HCT116 (cell line): ENCODE results near the gene ZSWIM7. TPM values are rescaled to one million over a fixed set of nuclear protein-coding genes. Genes with fewer than 3 reads are reported as not detected.
A peak's percentile ranks its signal among the peaks of the same experiment; 100 is the strongest.

Experiments used
- ATAC-seq: fragments of 200-7000 bp; cut with Tn5 transposase; 2 replicates; pipeline ENCODE4 v1.9.1; 2020; ENCODE audit warnings: mild to moderate bottlenecking, moderate library complexity
- BruUV-seq: library from RNA; stranded (reverse); fragments of 400-500 nt; replicated peaks from 2 replicates; lab custom pipeline; 2021; lab: Mats Ljungman, UMichigan
- CTCF ChIA-PET: fragments of 300-600 bp; sonication (Branson Sonifier 250); formaldehyde crosslinking; loops from one replicate; lab custom pipeline; 2021; ENCODE audit warnings: antibody characterized with exemption; lab: Charles Lee
- POLR2A ChIA-PET: fragments of 300-600, 350-600 bp; sonication (Branson Sonifier 250); formaldehyde crosslinking; loops from one replicate; lab custom pipeline; 2021; ENCODE audit warnings: antibody characterized with exemption; lab: Charles Lee
- RAD21 ChIA-PET, 2 experiments: fragments of 300-600 bp; sonication (Branson Sonifier 250); formaldehyde crosslinking; loops; one replicate each; lab custom pipeline; 2023; ENCODE audit warnings: low total read pairs in 2 of 2; ENCODE audit not compliant: uncharacterized antibody in 2 of 2, unreplicated experiment in 2 of 2, low non-redundant PET in 1 of 2; lab: Charles Lee
- DNase-seq: peaks from one replicate; pipeline ENCODE4 v3.0.0-alpha.2; 2010; ENCODE audit warnings: low read depth, low spot score
- H2AFZ ChIP-seq: fragments of 200-600 bp; shearing (Covaris generic), sonication (generic); 2 replicates; pipeline ENCODE4 v1.6.1; 2017; ENCODE audit warnings: low read depth, mixed run types, mixed read lengths, antibody characterized with exemption, low read length; ENCODE audit not compliant: poor library complexity, severe bottlenecking
- H3K27ac ChIP-seq: 2 replicates; pipeline ENCODE4 v1.5.1; 2012; ENCODE audit warnings: low read depth, low read length
- H3K27me3 ChIP-seq: fragments of 200-600 bp; sonication (generic); 2 replicates; pipeline ENCODE4 v1.6.1; 2016; ENCODE audit warnings: mixed run types, low read length, mixed read lengths; ENCODE audit not compliant: insufficient read depth
- H3K36me3 ChIP-seq, 2 experiments: fragments of 200-500 bp in 1 of 2; fragments of 200-600 bp in 1 of 2; sonication (Bioruptor generic) in 1 of 2; sonication (generic) in 1 of 2; 2 replicates each; pipeline versions ENCODE4 v1.5.1 to v1.6.1; 2014 to 2016; ENCODE audit warnings: low read length in 2 of 2, inconsistent platforms in 1 of 2, mixed read lengths in 1 of 2, mixed run types in 1 of 2; ENCODE audit not compliant: insufficient read depth in 2 of 2, control insufficient read depth in 1 of 2
- H3K4me1 ChIP-seq, 2 experiments: fragments of 200-600 bp in 1 of 2; sonication (generic) in 1 of 2; 2 replicates each; pipeline versions ENCODE4 v1.5.1 to v1.6.1; 2012 to 2017; ENCODE audit warnings: low read length in 2 of 2, inconsistent platforms in 1 of 2, mild to moderate bottlenecking in 1 of 2, mixed read lengths in 1 of 2, mixed run types in 1 of 2, moderate library complexity in 1 of 2; ENCODE audit not compliant: insufficient read depth in 2 of 2, control insufficient read depth in 1 of 2
- H3K4me2 ChIP-seq: fragments of 200-600 bp; sonication (generic); 2 replicates; pipeline ENCODE4 v1.6.1; 2017; ENCODE audit warnings: mixed run types, low read length, mixed read lengths
- H3K4me3 ChIP-seq, 2 experiments: fragments of 200-600 bp in 1 of 2; sonication (generic) in 1 of 2; replicated peaks in 1 of 2; 2 replicates each; pipeline ENCODE4 v1.5.1; 2011 to 2016; ENCODE audit warnings: low read length in 2 of 2, control low read depth in 1 of 2, low read depth in 1 of 2, mild to moderate bottlenecking in 1 of 2, mixed read lengths in 1 of 2, mixed run types in 1 of 2
- H3K79me2 ChIP-seq: fragments of 200-600 bp; sonication (generic); 2 replicates; pipeline ENCODE4 v1.6.1; 2017; ENCODE audit warnings: mild to moderate bottlenecking, mixed run types, low read length, moderate library complexity, mixed read lengths; ENCODE audit not compliant: insufficient read depth
- H3K9ac ChIP-seq: fragments of 200-600 bp; sonication (generic); 2 replicates; pipeline ENCODE4 v1.6.1; 2016; ENCODE audit warnings: low read length, mixed read lengths
- H3K9me2 ChIP-seq: fragments of 200-600 bp; sonication (generic), shearing (Covaris generic); 2 replicates; pipeline ENCODE4 v1.6.1; 2017; ENCODE audit warnings: mixed run types, mild to moderate bottlenecking, moderate library complexity; ENCODE audit not compliant: insufficient read depth
- H3K9me3 ChIP-seq, 2 experiments: fragments of 200-500 bp in 1 of 2; fragments of 200-600 bp in 1 of 2; sonication (Bioruptor generic) in 1 of 2; sonication (generic) in 1 of 2; 2 replicates each; pipeline ENCODE4 v1.6.1; 2014 to 2017; ENCODE audit warnings: low read length in 2 of 2, mixed read lengths in 2 of 2, inconsistent platforms in 1 of 2, low read depth in 1 of 2, mild to moderate bottlenecking in 1 of 2, mixed run types in 1 of 2, moderate library complexity in 1 of 2; ENCODE audit not compliant: control insufficient read depth in 1 of 2, insufficient read depth in 1 of 2
- H4K20me1 ChIP-seq: fragments of 200-600 bp; sonication (generic), shearing (Covaris generic); 2 replicates; pipeline ENCODE4 v1.6.1; 2017; ENCODE audit warnings: mixed run types, mild to moderate bottlenecking, moderate library complexity; ENCODE audit not compliant: insufficient read depth
- ATF3 ChIP-seq: IDR thresholded peaks from 2 replicates; pipeline ENCODE4 v1.6.1; 2012
- CBX3 ChIP-seq: IDR thresholded peaks from 2 replicates; pipeline ENCODE4 v1.6.1; 2012; ENCODE audit warnings: low read depth
- CEBPB ChIP-seq: IDR thresholded peaks from 2 replicates; pipeline ENCODE4 v1.6.1; 2012; ENCODE audit warnings: low read depth
- CTCF ChIP-seq, 3 experiments: fragments of 200-600 bp in 1 of 3; sonication (generic) in 1 of 3; IDR thresholded peaks in 2 of 3; conservative IDR thresholded peaks in 1 of 3; 2 replicates each; pipeline ENCODE4 v1.5.1; 2012 to 2017; ENCODE audit warnings: low read depth in 2 of 3, low read length in 2 of 3, antibody characterized with exemption in 1 of 3, borderline replicate concordance in 1 of 3, control low read depth in 1 of 3, mild to moderate bottlenecking in 1 of 3, mixed read lengths in 1 of 3, mixed run types in 1 of 3, moderate library complexity in 1 of 3; ENCODE audit not compliant: insufficient read depth in 1 of 3
- EGR1 ChIP-seq: IDR thresholded peaks from 2 replicates; pipeline ENCODE4 v1.6.1; 2012; ENCODE audit warnings: low read depth
- ELF1 ChIP-seq: IDR thresholded peaks from 2 replicates; pipeline ENCODE4 v1.6.1; 2012; ENCODE audit warnings: low read depth, borderline replicate concordance
- EZH2phosphoT487 ChIP-seq: fragments of 200-600 bp; IDR thresholded peaks from 2 replicates; pipeline ENCODE4 v1.6.1; 2018; ENCODE audit warnings: antibody characterized with exemption, borderline replicate concordance
- FOSL1 ChIP-seq: IDR thresholded peaks from 2 replicates; pipeline ENCODE4 v1.6.1; 2012; ENCODE audit warnings: low read depth
- JUND ChIP-seq: IDR thresholded peaks from 2 replicates; pipeline ENCODE4 v1.6.1; 2012
- MAX ChIP-seq: IDR thresholded peaks from 2 replicates; pipeline ENCODE4 v1.6.1; 2012
- POLR2A ChIP-seq: IDR thresholded peaks from 2 replicates; pipeline ENCODE4 v1.7.0; 2011; ENCODE audit warnings: borderline replicate concordance; ENCODE audit not compliant: insufficient read depth, insufficient read length; ENCODE audit errors: extremely low read depth
- POLR2AphosphoS5 ChIP-seq: IDR thresholded peaks from 2 replicates; pipeline ENCODE4 v1.6.1; 2011; ENCODE audit warnings: mild to moderate bottlenecking, low read depth, low read length, moderate library complexity
- RAD21 ChIP-seq: IDR thresholded peaks from 2 replicates; pipeline ENCODE4 v1.6.1; 2012; ENCODE audit warnings: low read depth, mild to moderate bottlenecking
- REST ChIP-seq: IDR thresholded peaks from 2 replicates; pipeline ENCODE4 v1.6.1; 2012; ENCODE audit warnings: low read depth
- SIN3A ChIP-seq: IDR thresholded peaks from 2 replicates; pipeline ENCODE4 v1.6.1; 2012; ENCODE audit warnings: low read depth
- SP1 ChIP-seq: IDR thresholded peaks from 2 replicates; pipeline ENCODE4 v1.6.1; 2012; ENCODE audit warnings: low read depth
- SRF ChIP-seq: IDR thresholded peaks from 2 replicates; pipeline ENCODE4 v1.6.1; 2012; ENCODE audit warnings: low read depth
- TCF7L2 ChIP-seq: IDR thresholded peaks from 2 replicates; pipeline ENCODE4 v1.7.0; 2011; ENCODE audit warnings: borderline replicate concordance, inconsistent platforms; ENCODE audit not compliant: insufficient read depth, insufficient read length; ENCODE audit errors: extremely low read depth
- YY1 ChIP-seq: IDR thresholded peaks from 2 replicates; pipeline ENCODE4 v1.6.1; 2011; ENCODE audit warnings: low read length, low read depth, moderate library complexity, mild to moderate bottlenecking; ENCODE audit not compliant: insufficient replicate concordance; ENCODE audit errors: extremely low read depth
- ZFX ChIP-seq: fragments of 450-650 bp; IDR thresholded peaks from 2 replicates; pipeline ENCODE4 v1.6.1; 2017
- ZNF274 ChIP-seq: fragments of 200-500 bp; sonication (Bioruptor generic); IDR thresholded peaks from 2 replicates; pipeline ENCODE4 v1.6.1; 2014; ENCODE audit warnings: mild to moderate bottlenecking, low read depth, low read length, inconsistent platforms
- intact Hi-C: fragments of 100-400 bp; cut with micrococcal nuclease; formaldehyde crosslinking; loops from 2 replicates; pipeline ENCODE4 v1.10.0; 2022
- total RNA-seq: library from RNA; stranded (reverse); gene quantifications from one replicate; pipeline ENCODE4 v1.2.1, GENCODE V29; 2021; ENCODE audit not compliant: unreplicated experiment

ZSWIM7 gene
- total RNA-seq, 1 experiment from 2014 or later, result 33.5 TPM

- peak overlapping the region; percentile 50 for H3K27ac ChIP-seq
- H3K9me2 ChIP-seq, result no peaks in the 10 kb centered on the region
- no peaks in the 10 kb centered on the region for H3K9me3 ChIP-seq
- POLR2A ChIA-PET, result interaction anchor here (1.6 kb wide), 1 partner anchor 29 kb away, joined by 4 read pairs; the partner anchor contains the start of genes TTC19 and ZSWIM7
- ATAC-seq, result peak; percentile 94
- peak overlapping the region; percentile 54 for H3K9ac ChIP-seq
- BruUV-seq, result TSS peak; percentile 50
- H4K20me1 ChIP-seq, result peaks cover 24% of the 10 kb centered on the region; the same call in 1 of the 2 replicates
- peak; percentile 85 for DNase-seq
- RAD21 ChIA-PET, result no interaction called here
- CTCF ChIA-PET, result no interaction called here
- peak overlapping the region; percentile 79 for H3K4me2 ChIP-seq
- H3K79me2 ChIP-seq, result peaks cover 67% of the 10 kb centered on the region
- peak; percentile 74 for TF ChIP-seq SP1
- TF ChIP-seq POLR2AphosphoS5, result peak; percentile 21; the same call in 1 of the 2 replicates
- peak; percentile 97 for TF ChIP-seq FOSL1
- peak; percentile 91 for TF ChIP-seq JUND
- TF ChIP-seq ZFX, result no peak
- TF ChIP-seq TCF7L2, result no peak
- TF ChIP-seq POLR2A, result no peak
- peak; percentile 85 for TF ChIP-seq MAX
- peak; percentile 89 for TF ChIP-seq CEBPB
- peak; percentile 34; the same call in 1 of the 2 replicates for TF ChIP-seq SIN3A
- peak; percentile 27; the same call in 1 of the 2 replicates for TF ChIP-seq RAD21
- TF ChIP-seq EGR1, result no peak
- no peak for TF ChIP-seq ELF1
- no peak for TF ChIP-seq EZH2phosphoT487
- TF ChIP-seq CBX3, result no peak; the same call in none of the 2 replicates
- no peak for TF ChIP-seq YY1
- TF ChIP-seq REST, result no peak
- no peak; a peak in 1 of 6 replicates for TF ChIP-seq CTCF (IDR thresholded peaks at IDR 0.05 in 2 of 3, conservative IDR thresholded peaks at IDR 0.05 in 1 of 3; ENCODE audit: borderline replicate concordance in 1 of 3, insufficient read depth in 1 of 3, low read depth in 2 of 3, low read length in 2 of 3)
- TF ChIP-seq ZNF274, result no peak
- TF ChIP-seq ATF3, result 0 out of 2 replicates have a peak, but pooled peaks have one; percentile 49
- TF ChIP-seq SRF, result peak; percentile 40; the same call in 1 of the 2 replicates
- peaks cover 15 to 34% of the 10 kb centered on the region in 2 experiments for H3K4me1 ChIP-seq
- H2AFZ ChIP-seq, result no peak overlapping the region
- no peaks in the 10 kb centered on the region for H3K27me3 ChIP-seq
- peaks cover 42 to 69% of the 10 kb centered on the region in 2 experiments; a peak in 3 of 4 replicates for H3K36me3 ChIP-seq
- H3K4me3 ChIP-seq, result peak overlapping the region in 1 of 2 experiments; percentile 41; a peak in 2 of 4 replicates
- intact Hi-C loops, result no loop called here
Measured at GRCh38 chr17:16027708-16028584, 28.4 kb upstream of the ZSWIM7 start.
